HG03045 (cell line): ENCODE data around the gene LBHD2.
"Not testable (repeated sequence)": the region's sequence is repeated elsewhere in the genome, so short reads cannot be mapped to it uniquely, and the experiment has no call there.

Source experiments
- ATAC-seq: cut with Tn5 transposase; IDR thresholded peaks from one replicate; pipeline ENCODE4 v1.9.1; 2021; ENCODE audit warnings: mild to moderate bottlenecking, moderate library complexity; ENCODE audit not compliant: unreplicated experiment

LBHD2 gene

GRCh38 chr14:103084021-103084919 is at the start of gene LBHD2:
Gene LBHD2 (plus strand): TSS chr14:103084210. CDS start chr14:103086013, 1,803 bp downstream.
- ATAC-seq = no peak

- no peak for ATAC-seq
These were observed 42.5 kb upstream of the LBHD2 start for GRCh38 chr14:103041464-103041863.

- no peak for ATAC-seq
These were observed 40.6 kb upstream of the LBHD2 start for GRCh38 chr14:103043257-103044015.

- no peak for ATAC-seq
These were observed 38.6 kb upstream of the LBHD2 start for GRCh38 chr14:103045371-103045869.

GRCh38 chr14:103047453-103047852 is 36.6 kb upstream of the LBHD2 start:
- ATAC-seq = not testable (repeated sequence)

- ATAC-seq = no peak
These were observed 33.1 kb upstream of the LBHD2 start for GRCh38 chr14:103050935-103051334.

- no peak for ATAC-seq
These were observed 31.6 kb upstream of the LBHD2 start for GRCh38 chr14:103052407-103052806.

GRCh38 chr14:103055695-103056094 is 28.3 kb upstream of the LBHD2 start:
- ATAC-seq = no peak

GRCh38 chr14:103056322-103057027 is 27.5 kb upstream of the LBHD2 start:
- peak; percentile 18 for ATAC-seq

GRCh38 chr14:103057028-103057371 is 27.0 kb upstream of the LBHD2 start:
- ATAC-seq = no peak

GRCh38 chr14:103057372-103058163 is 26.4 kb upstream of the LBHD2 start, which contains the start of gene CDC42BPB:
Gene CDC42BPB (minus strand): TSS chr14:103057549. CDS start chr14:103057173, 376 bp downstream.
- ATAC-seq = peak; percentile 81

GRCh38 chr14:103058164-103059055 is 25.6 kb upstream of the LBHD2 start:
- no peak for ATAC-seq

- ATAC-seq = no peak
These were observed 24.5 kb upstream of the LBHD2 start for GRCh38 chr14:103059556-103059955.

GRCh38 chr14:103061482-103061976 is 22.5 kb upstream of the LBHD2 start:
- no peak for ATAC-seq

- no peak for ATAC-seq
These were observed 19.6 kb upstream of the LBHD2 start for GRCh38 chr14:103064436-103064835.

GRCh38 chr14:103064978-103065377 is 19.0 kb upstream of the LBHD2 start:
- ATAC-seq = no peak

- ATAC-seq = no peak
These were observed 18.1 kb upstream of the LBHD2 start for GRCh38 chr14:103065861-103066260.

- no peak for ATAC-seq
These were observed 17.6 kb upstream of the LBHD2 start for GRCh38 chr14:103066399-103066798.
